Erythroblast (primary cell): ENCODE data around the gene FAM3B.

Source experiments
- GATA1 ChIP-seq: IDR thresholded peaks from 2 replicates; pipeline ENCODE4 v1.6.1; 2011; ENCODE audit warnings: low read depth, mild to moderate bottlenecking, control low read depth, low read length, moderate library complexity
- POLR2A ChIP-seq: IDR thresholded peaks from 2 replicates; pipeline ENCODE4 v1.6.1; 2011; ENCODE audit warnings: mild to moderate bottlenecking, low read length

DNA sequence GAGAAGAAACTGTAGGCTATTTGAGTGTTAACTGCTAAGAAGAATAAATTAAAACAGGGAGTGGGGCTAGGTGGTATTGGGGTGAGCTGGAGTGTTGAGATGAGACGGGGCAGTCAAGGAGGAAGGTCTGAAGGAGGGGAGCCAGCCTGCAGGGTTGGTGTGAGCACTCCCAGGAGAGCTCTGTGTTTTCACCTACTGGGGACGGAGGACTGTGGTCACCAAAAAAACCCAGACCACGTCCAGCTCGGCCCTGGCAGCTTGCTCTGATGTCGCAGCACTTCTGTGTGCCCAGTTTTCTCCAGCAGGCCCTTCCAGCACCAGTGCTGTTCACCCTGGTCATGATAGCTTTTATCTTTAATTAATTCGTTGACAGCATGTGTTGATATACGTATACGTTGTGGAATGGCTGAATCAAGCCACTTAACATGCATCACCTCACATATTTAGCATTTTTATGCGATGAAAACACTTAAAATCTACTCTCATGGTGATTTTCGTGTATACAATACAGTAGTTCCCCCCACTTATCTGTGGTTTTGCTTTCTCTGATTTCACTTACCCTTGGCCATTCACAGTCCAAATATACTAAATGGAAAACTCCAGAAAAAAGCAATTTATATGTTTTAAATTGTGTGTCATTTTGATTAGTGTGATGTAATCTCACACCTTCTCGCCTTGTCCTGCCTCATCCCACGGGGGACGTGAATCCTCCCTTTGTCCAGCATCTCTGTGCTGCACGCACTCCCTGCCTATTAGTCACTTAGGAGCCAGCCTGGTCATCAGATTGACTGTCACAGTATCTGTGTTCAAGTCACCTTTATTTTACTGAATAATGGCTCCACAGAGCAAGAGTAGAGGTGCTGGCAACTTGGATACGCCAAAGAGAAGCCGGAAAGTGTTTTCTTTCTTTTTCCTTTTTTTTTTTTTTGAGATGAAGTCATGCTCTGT lies 12.3 kb downstream of the FAM3B start:
- no peak for TF ChIP-seq POLR2A
- TF ChIP-seq GATA1, result no peak
